Measurements from ENCODE around the gene FGD6. TPM values are rescaled to one million over a fixed set of nuclear protein-coding genes. Genes with fewer than 3 reads are reported as not detected.

FGD6 gene
- total RNA-seq, 4 donors from 2014 or later: 2.9 to 8.4 (median 4.4) TPM

DNA sequence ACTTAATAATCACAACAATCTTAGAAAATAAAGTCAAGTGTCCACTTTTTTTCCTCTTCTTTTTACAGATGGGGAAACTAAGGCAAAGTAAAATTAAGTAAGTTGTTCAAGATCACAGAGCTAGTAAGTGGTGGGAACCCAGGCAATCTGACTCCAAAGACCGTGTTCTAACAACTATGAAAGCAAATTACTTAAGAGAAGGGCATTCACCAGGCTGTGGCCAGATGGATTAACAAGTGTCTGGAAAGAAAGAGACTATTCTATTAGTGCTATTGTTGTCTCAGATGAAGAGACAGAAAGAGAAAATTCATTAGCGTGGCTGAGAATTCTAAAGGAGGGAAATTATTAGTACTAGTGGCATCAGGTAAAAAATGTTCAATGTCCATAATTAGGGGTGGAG is 48.5 kb downstream of the FGD6 start:
- in situ Hi-C loops (cut with MboI; ENCODE audit: low sequenced_read_pairs in 4 of 4) (no loop called here), intact Hi-C loops (cut with DNase I; ENCODE audit: low total_unique reads) (no loop called here)
- peaks cover 7 to 8% of the 10 kb centered on the region in 2 donors for H3K4me1 ChIP-seq
- no peaks in the 10 kb centered on the region for H3K9me3 ChIP-seq
- TF ChIP-seq POLR2A (IDR thresholded peaks at IDR 0.05): no peak
- TF ChIP-seq, protein P1, sequence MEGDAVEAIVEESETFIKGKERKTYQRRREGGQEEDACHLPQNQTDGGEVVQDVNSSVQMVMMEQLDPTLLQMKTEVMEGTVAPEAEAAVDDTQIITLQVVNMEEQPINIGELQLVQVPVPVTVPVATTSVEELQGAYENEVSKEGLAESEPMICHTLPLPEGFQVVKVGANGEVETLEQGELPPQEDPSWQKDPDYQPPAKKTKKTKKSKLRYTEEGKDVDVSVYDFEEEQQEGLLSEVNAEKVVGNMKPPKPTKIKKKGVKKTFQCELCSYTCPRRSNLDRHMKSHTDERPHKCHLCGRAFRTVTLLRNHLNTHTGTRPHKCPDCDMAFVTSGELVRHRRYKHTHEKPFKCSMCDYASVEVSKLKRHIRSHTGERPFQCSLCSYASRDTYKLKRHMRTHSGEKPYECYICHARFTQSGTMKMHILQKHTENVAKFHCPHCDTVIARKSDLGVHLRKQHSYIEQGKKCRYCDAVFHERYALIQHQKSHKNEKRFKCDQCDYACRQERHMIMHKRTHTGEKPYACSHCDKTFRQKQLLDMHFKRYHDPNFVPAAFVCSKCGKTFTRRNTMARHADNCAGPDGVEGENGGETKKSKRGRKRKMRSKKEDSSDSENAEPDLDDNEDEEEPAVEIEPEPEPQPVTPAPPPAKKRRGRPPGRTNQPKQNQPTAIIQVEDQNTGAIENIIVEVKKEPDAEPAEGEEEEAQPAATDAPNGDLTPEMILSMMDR (IDR thresholded peaks at IDR 0.05 in 4 of 5, conservative IDR thresholded peaks at IDR 0.05 in 1 of 5): no peak
- no peak overlapping the region for H3K4me3 ChIP-seq
- ATAC-seq (no peak), DNase-seq (no peak)
- H3K36me3 ChIP-seq: no peaks in the 10 kb centered on the region
- H3K27me3 ChIP-seq: no peaks in the 10 kb centered on the region
- no peak overlapping the region for H3K27ac ChIP-seq

DNA sequence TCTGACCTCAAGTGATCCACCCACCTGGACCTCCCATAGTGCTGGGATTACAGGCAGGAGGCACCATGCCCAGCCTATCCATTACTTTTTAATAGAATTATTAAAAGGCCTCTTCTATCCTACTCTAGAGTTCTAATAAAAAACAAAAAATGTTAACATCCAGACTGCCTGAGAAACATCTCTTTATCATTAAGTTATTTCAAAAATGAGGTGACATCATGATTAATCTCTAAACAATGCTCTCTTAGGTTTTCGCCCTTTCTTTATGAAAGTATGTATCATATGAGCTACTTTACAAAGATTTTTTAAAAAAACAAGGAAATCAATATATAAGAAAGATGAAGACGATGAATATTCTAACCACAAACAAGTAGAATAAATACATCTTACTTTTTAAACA is 52.6 kb downstream of the FGD6 start:
- intact Hi-C loops (cut with DNase I; ENCODE audit: low total_unique reads): no loop called here

DNA sequence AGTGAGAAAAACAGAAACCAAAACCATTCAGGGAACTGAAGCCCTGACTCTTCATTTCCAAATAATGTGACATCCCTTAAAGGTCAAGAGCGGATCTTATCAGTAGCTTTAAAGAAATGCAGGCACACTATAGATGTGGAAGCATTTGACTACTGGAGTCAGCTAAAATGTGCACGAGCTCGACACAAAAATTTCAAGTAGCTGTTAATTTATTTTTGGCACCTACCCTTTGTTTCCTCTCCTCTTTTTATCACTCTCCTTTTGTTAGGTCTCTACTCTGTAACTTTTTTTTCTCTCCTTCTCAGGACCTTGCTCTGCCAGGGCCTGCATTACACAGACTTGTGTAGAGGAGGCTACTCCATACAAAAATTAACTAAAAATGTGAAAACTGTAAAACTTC is 58.3 kb downstream of the FGD6 start:
- H3K27me3 ChIP-seq: no peaks in the 10 kb centered on the region
- no peaks in the 10 kb centered on the region for H3K4me1 ChIP-seq
- no peak for TF ChIP-seq POLR2A (IDR thresholded peaks at IDR 0.05)
- TF ChIP-seq, protein P1 (IDR thresholded peaks at IDR 0.05 in 4 of 5, conservative IDR thresholded peaks at IDR 0.05 in 1 of 5): no peak
- no peak for DNase-seq
- no peaks in the 10 kb centered on the region for H3K9me3 ChIP-seq
- H3K4me3 ChIP-seq: no peak overlapping the region
- in situ Hi-C loops (cut with MboI; ENCODE audit: low sequenced_read_pairs in 4 of 4): no loop called here
- intact Hi-C loops (cut with DNase I; ENCODE audit: low total_unique reads): no loop called here
- ATAC-seq: no peak
- H3K36me3 ChIP-seq: no peaks in the 10 kb centered on the region
- H3K27ac ChIP-seq: no peak overlapping the region

More for the DNA sequence above, 52.6 kb downstream of the FGD6 start:
- Histone ChIP-seq H3K9me3 (no peaks in the 10 kb centered on the region), H3K27ac (no peak overlapping the region), H3K36me3 (no peaks in the 10 kb centered on the region), H3K4me1 (no peaks in the 10 kb centered on the region), H3K4me3 (peak overlapping the region in 1 of 4 donors; percentile 46), H3K27me3 (no peaks in the 10 kb centered on the region)
- ATAC-seq (no peak), DNase-seq (no peak)
- in situ Hi-C loops (cut with MboI; ENCODE audit: low sequenced_read_pairs in 4 of 4): no loop called here
- TF ChIP-seq POLR2A (IDR thresholded peaks at IDR 0.05): no peak
- TF ChIP-seq, protein P1 (IDR thresholded peaks at IDR 0.05 in 4 of 5, conservative IDR thresholded peaks at IDR 0.05 in 1 of 5): no peak

DNA sequence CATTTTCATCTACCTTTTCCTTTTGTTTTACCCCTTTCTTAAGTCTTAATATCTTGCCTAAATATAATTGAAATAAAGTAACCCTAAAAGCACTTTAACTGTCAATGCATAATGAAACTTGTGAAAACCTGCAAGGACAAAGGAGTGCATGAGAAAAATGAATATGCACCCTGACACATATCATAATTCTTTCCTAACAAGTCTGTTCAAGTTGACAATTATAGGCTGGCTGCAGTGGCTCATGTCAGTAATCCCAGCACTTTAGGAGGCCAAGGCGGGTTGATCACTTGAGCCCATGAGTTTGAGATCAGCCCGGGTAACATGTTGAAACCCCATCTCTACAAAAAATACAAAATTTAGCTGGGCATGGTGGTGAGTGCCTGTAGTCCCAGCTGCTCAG is 65.4 kb downstream of the FGD6 start:
- Histone ChIP-seq H3K27ac (no peak overlapping the region), H3K36me3 (no peaks in the 10 kb centered on the region), H3K9me3 (no peaks in the 10 kb centered on the region), H3K27me3 (no peaks in the 10 kb centered on the region), H3K4me3 (no peak overlapping the region), H3K4me1 (no peaks in the 10 kb centered on the region)
- no peak for ATAC-seq
- in situ Hi-C loops (cut with MboI; ENCODE audit: low sequenced_read_pairs in 4 of 4) (no loop called here), intact Hi-C loops (cut with DNase I; ENCODE audit: low total_unique reads) (no loop called here)
- TF ChIP-seq, protein P1 (IDR thresholded peaks at IDR 0.05 in 4 of 5, conservative IDR thresholded peaks at IDR 0.05 in 1 of 5): no peak
- TF ChIP-seq POLR2A (IDR thresholded peaks at IDR 0.05): no peak
- DNase-seq: no peak

DNA sequence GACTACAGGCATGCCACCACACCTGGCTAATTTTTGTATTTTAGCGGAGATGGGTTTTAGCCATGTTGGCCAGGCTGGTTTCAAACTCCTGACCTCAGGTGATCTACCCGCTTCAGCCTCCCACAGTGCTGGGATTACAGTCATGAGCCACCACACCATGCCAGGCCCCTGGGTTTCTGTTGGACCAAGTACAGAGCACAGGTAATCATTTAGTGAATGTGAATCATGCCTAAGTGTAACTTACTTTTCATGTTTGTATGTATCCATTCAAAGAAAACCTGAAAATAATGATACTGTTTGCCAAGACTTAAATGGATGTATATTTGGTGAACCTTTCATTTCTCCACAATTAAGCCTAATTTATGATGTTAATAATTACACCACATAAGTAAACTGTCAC is 65.9 kb downstream of the FGD6 start:
- Histone ChIP-seq H3K4me3 (no peak overlapping the region), H3K27ac (no peak overlapping the region), H3K27me3 (no peaks in the 10 kb centered on the region), H3K9me3 (no peaks in the 10 kb centered on the region), H3K36me3 (no peaks in the 10 kb centered on the region), H3K4me1 (no peaks in the 10 kb centered on the region)
- in situ Hi-C loops (cut with MboI; ENCODE audit: low sequenced_read_pairs in 4 of 4) (no loop called here), intact Hi-C loops (cut with DNase I; ENCODE audit: low total_unique reads) (no loop called here)
- DNase-seq (no peak), ATAC-seq (no peak)
- TF ChIP-seq, protein P1 (IDR thresholded peaks at IDR 0.05 in 4 of 5, conservative IDR thresholded peaks at IDR 0.05 in 1 of 5): no peak
- no peak for TF ChIP-seq POLR2A (IDR thresholded peaks at IDR 0.05)

All from gastrocnemius medialis (tissue), 4 donors.